ENCODE measurements around the gene LRFN2. TPM values are rescaled to one million over a fixed set of nuclear protein-coding genes. Genes with fewer than 3 reads are reported as not detected.

The LRFN2 gene
- total RNA-seq, 1 donor from 2014 or later, result 0.32 TPM

DNA sequence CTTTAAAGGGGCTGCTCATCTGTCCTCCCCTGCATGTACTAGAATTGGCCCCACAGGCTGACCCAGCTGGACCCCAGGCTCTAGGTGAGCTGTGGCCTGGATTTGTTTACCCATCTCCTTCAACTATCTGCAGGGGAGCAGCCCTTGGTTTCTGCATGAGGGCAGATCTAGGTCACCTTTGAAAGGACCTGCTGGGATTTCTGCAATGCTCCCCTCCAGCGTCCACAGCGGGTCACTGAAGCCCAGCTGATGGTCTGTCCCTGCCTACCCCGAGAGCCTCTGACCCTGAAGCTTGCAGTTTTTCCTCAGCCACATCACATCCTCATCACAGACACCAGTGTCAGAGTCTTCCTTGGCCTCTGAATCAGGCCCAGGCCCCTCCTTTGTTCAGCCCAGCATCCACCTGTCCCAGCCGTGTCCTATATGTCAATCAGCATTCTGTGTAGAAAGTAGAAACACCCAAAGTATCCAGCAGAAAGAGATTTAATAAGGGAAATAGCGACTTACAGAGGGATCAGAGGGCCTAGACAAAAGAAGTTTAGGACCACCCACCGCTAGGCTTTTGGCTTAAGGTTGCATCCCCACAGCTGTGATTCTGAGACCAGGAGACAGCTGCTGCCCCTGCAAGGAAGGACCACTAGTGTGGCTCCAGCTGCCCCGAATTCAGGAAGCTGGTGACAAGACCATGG, 243.1 kb downstream of the LRFN2 start:
- no peak for ATAC-seq

GRCh38 chr6:40343318-40343876, 243.8 kb downstream of the LRFN2 start:
- ATAC-seq, result no peak

DNA sequence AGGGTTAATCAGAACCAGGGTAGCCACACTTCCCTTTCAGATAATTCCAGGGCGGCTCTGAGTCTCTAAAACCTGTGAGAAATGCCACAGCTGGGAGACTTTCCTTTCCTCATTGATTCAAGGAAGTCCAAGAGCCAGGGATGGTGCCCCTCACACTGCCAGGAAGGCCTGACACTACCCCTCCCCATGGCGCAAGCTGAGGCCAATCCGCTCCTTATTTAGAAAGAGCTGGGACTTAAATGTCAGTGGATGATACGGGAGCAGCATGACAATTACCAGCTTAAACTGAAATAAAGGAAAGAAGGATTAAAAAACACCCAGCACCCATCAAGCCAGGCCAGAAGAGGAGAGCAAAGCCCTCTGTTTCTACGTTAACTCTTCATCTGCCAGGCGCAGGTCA, 244.4 kb downstream of the LRFN2 start:
- ATAC-seq, result no peak

DNA sequence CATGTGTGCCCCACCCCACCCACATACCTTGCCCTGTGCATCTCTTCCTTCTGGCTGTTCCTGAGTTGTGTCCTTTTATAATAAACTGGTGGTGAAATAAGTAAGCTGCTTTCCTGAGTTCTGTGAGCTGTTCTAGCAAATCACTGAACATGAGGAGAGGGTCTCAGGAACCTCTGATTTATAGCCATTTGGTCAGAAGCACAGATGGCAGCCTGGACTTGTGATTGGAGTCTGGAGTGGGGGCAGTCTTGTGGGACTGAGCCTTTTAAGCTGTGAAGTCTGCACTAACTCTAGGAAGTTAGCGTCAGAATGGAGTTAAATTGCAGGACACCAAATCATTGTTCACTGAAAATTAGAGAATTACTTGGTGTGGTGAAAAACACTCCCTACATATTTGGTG, 245.4 kb downstream of the LRFN2 start:
- no peak for ATAC-seq
